ENCODE data around the gene DNAH1.

DNA sequence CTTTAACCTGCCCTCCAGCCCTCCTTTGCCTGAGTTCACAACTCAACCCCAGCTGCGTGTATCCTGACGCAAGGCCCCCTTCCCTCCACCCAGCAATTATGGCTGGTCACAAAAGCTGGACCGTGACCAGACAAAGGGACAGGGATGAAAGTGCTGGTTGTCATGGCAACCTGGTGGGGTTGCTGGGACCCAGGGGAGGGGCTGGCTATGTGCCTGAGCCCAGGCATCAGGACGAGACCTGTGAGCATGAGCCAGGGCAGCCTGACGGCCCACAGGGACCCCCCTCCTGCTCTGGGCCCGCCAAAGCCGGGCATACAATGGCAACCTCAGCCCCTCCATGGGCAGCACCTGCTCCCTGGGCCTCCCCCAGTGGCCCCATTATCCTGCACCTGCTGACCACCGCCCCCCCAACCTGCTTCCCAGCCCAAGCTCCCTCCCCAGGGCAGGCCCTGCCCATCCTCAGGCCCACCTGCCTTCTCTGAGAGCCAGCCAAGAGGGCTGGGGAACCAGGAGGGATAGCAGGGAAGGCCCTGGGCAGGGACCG is 4.5 kb upstream of the DNAH1 start:
- TF ChIP-seq, protein P1, sequence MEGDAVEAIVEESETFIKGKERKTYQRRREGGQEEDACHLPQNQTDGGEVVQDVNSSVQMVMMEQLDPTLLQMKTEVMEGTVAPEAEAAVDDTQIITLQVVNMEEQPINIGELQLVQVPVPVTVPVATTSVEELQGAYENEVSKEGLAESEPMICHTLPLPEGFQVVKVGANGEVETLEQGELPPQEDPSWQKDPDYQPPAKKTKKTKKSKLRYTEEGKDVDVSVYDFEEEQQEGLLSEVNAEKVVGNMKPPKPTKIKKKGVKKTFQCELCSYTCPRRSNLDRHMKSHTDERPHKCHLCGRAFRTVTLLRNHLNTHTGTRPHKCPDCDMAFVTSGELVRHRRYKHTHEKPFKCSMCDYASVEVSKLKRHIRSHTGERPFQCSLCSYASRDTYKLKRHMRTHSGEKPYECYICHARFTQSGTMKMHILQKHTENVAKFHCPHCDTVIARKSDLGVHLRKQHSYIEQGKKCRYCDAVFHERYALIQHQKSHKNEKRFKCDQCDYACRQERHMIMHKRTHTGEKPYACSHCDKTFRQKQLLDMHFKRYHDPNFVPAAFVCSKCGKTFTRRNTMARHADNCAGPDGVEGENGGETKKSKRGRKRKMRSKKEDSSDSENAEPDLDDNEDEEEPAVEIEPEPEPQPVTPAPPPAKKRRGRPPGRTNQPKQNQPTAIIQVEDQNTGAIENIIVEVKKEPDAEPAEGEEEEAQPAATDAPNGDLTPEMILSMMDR (IDR thresholded peaks at IDR 0.05), result no peak
- no peak for TF ChIP-seq POLR2A (IDR thresholded peaks at IDR 0.05)
